PC-9 (cell line): Measurements from ENCODE around the gene UBE2L3.
"Not testable (repeated sequence)": the region's sequence is repeated elsewhere in the genome, so short reads cannot be mapped to it uniquely, and the experiment has no call there.

Experiments used
- CTCF ChIP-seq: fragments of 200-600 bp; sonication (generic); conservative IDR thresholded peaks from 2 replicates; pipeline ENCODE4 v1.6.1; 2017; ENCODE audit warnings: mixed run types, antibody characterized with exemption, mild to moderate bottlenecking, moderate library complexity
- EZH2 ChIP-seq: fragments of 200-600 bp; sonication (generic); IDR thresholded peaks from 2 replicates; pipeline ENCODE4 v1.8.0; 2017; ENCODE audit warnings: antibody characterized with exemption, low read depth

DNA sequence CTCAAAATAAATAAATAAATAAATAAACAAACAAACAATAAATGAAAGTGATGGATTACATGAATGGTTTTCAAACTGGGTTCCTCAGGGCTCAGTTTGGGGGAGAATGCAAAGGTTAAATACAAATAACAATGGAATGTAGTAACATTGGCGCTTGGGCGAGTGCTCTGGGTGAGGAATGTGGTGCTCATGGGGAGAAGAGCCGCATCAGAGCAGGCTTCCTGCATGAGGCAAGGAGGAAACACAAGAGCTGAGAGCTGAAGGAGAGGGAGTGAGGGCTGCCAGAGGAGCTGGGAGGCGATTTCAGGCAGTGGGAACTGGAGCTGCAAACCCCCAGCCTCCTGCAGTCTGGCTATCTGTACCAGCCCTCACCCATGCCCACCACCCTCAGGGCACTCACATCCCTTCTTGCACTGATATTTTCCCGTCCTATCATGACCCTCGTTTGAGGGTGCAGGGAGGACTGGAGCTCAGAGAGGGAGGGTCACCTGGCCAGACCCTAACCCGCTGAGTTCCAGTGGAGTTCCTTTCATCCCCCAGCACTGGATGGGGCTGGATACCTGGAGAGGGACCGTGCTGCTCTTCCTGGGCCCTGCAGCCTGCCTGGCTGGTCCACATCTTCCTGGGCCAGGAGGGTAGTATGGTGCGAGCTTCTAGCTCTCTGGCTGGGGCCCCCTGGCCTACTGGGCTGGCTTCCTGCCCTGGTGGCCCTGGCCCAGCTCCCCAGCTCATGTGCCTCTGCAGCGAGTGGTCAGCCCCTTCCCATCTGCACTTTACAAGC, 8.0 kb upstream of the UBE2L3 start:
- not testable (repeated sequence) for TF ChIP-seq CTCF, EZH2
